Gastrocnemius medialis (tissue), 4 donors: ENCODE results near the gene PLAAT5. TPM values are rescaled to one million over a fixed set of nuclear protein-coding genes. Genes with fewer than 3 reads are reported as not detected.

Source experiments
- ATAC-seq, 2 donors: fragments of 150-250 bp; one replicate each; pipeline ENCODE4 v1.9.1; 2016
- DNase-seq, 2 donors: peaks; one replicate each; pipeline ENCODE4 v3.0.0-alpha.2; 2019
- H3K27ac ChIP-seq, 4 donors: fragments of 200-600 bp; sonication (generic); 1 replicate in 1 of 4; 2 replicates in 3 of 4; pipeline ENCODE4 v1.5.1; 2016 to 2018; ENCODE audit warnings: mild to moderate bottlenecking in 2 of 4, moderate library complexity in 1 of 4
- H3K27me3 ChIP-seq, 3 donors: fragments of 200-600 bp; sonication (generic) in 2 of 3; 1 replicate in 1 of 3; 2 replicates in 2 of 3; pipeline versions ENCODE4 v1.5.1 to v1.6.0; 2016 to 2019; ENCODE audit warnings: mild to moderate bottlenecking in 1 of 3, moderate library complexity in 1 of 3
- H3K36me3 ChIP-seq, 2 donors: fragments of 200-600 bp; sonication (generic) in 1 of 2; one replicate each; pipeline ENCODE4 v1.5.1; 2017 to 2018
- H3K4me1 ChIP-seq, 2 donors: fragments of 200-600 bp; sonication (generic) in 1 of 2; one replicate each; pipeline ENCODE4 v1.5.1; 2016 to 2017; ENCODE audit warnings: mild to moderate bottlenecking in 2 of 2
- H3K4me3 ChIP-seq, 4 donors: fragments of 200-600 bp; sonication (generic) in 3 of 4; 1 replicate in 1 of 4; 2 replicates in 3 of 4; pipeline ENCODE4 v1.5.1; 2016 to 2019; ENCODE audit warnings: mild to moderate bottlenecking in 2 of 4
- H3K9me3 ChIP-seq, 3 donors: fragments of 200-600 bp; sonication (generic) in 2 of 3; 1 replicate in 1 of 3; 2 replicates in 2 of 3; pipeline ENCODE4 v1.5.1; 2016 to 2019
- CTCF ChIP-seq, 5 experiments: fragments of 450-650 bp in 3 of 5; fragments of 200-600 bp in 2 of 5; sonication (generic) in 2 of 5; IDR thresholded peaks in 4 of 5; conservative IDR thresholded peaks in 1 of 5; 1 replicate in 4 of 5; 2 replicates in 1 of 5; pipeline ENCODE4 v1.5.1; 2016 to 2019; ENCODE audit warnings: antibody characterized with exemption in 5 of 5, mild to moderate bottlenecking in 3 of 5, moderate library complexity in 3 of 5
- POLR2A ChIP-seq, 2 donors: fragments of 450-650 bp; IDR thresholded peaks; one replicate each; pipeline ENCODE4 v1.6.1; 2017; ENCODE audit warnings: antibody characterized with exemption in 2 of 2, mild to moderate bottlenecking in 2 of 2, moderate library complexity in 2 of 2
- in situ Hi-C, 4 donors: fragments of 200-750 bp; cut with MboI; loops; one replicate each; pipeline versions ENCODE4 v1.15.0 to v1.8.0; 2017; ENCODE audit warnings: low sequenced_read_pairs in 4 of 4
- intact Hi-C: fragments of 100-400 bp; cut with DNase I; formaldehyde crosslinking; loops from one replicate; pipeline ENCODE4 v1.15.1; 2023; ENCODE audit warnings: low total_unique reads
- total RNA-seq, 4 donors: library from RNA; depleted of rRNA; stranded (reverse); fragments of >200 nt; gene quantifications; one replicate each; pipeline versions ENCODE4 v1.1.0 to v1.2.3, GENCODE V29; 2016

PLAAT5 gene
- total RNA-seq, 4 donors from 2014 or later: 0.18 TPM; not detected in 3

DNA sequence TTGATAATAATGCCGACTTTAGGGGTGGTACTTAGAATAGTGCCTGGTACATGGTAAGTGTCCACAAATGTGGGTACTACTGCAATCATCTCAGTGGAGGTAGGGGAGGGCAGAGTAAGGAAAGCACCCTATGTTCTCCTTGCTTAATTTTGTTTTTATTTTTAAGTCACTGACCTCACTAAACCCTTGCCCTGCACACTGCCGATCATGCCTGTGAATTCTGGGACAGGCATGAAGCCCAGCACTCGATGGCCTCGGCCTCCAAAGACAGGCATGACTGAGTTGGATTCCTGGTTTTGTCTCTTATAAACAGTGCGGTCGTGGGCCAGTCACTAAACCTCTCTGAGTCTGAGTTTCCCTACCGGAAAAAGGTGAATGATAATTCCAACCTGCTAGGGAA, 21.8 kb upstream of the PLAAT5 start:
- DNase-seq: peak in 1 of 2 donors; percentile 27
- no peaks in the 10 kb centered on the region for H3K9me3 ChIP-seq
- H3K27ac ChIP-seq: peak overlapping the region; percentile 49 to 81 (median 74)
- H3K27me3 ChIP-seq: no peaks in the 10 kb centered on the region
- H3K4me3 ChIP-seq: no peak overlapping the region
- H3K36me3 ChIP-seq: no peaks in the 10 kb centered on the region
- peak; percentile 49 to 74 for ATAC-seq
- no peak for TF ChIP-seq CTCF (IDR thresholded peaks at IDR 0.05 in 4 of 5, conservative IDR thresholded peaks at IDR 0.05 in 1 of 5)
- no peak for TF ChIP-seq POLR2A (IDR thresholded peaks at IDR 0.05)
- peaks cover 29 to 31% of the 10 kb centered on the region in 2 donors for H3K4me1 ChIP-seq
- in situ Hi-C loops (no loop called here), intact Hi-C loops (loop anchor here (1.0 kb wide), 1 partner anchor 17 kb away; no protein-coding TSS in a partner anchor)

GRCh38 chr11:63511048-63511748, 20.2 kb upstream of the PLAAT5 start:
- no peaks in the 10 kb centered on the region for H3K36me3 ChIP-seq
- peak overlapping the region; percentile 71 to 81 (median 74) for H3K27ac ChIP-seq
- no peak for TF ChIP-seq CTCF (IDR thresholded peaks at IDR 0.05 in 4 of 5, conservative IDR thresholded peaks at IDR 0.05 in 1 of 5)
- TF ChIP-seq POLR2A (IDR thresholded peaks at IDR 0.05): no peak
- no peak overlapping the region for H3K4me3 ChIP-seq
- intact Hi-C loops: loop anchor here (2.0 kb wide), 1 partner anchor 64 kb away; no protein-coding TSS in a partner anchor
- H3K9me3 ChIP-seq: no peaks in the 10 kb centered on the region
- in situ Hi-C loops: no loop called here
- H3K4me1 ChIP-seq: peaks cover 29 to 31% of the 10 kb centered on the region in 2 donors
- DNase-seq (no peak), ATAC-seq (no peak)
- no peaks in the 10 kb centered on the region for H3K27me3 ChIP-seq

GRCh38 chr11:63510360-63511047, 19.5 kb upstream of the PLAAT5 start:
- H3K4me3 ChIP-seq: no peak overlapping the region
- ATAC-seq (peak; percentile 86 to 92), DNase-seq (peak; percentile 87)
- in situ Hi-C loops: no loop called here
- H3K4me1 ChIP-seq: peaks cover 31 to 36% of the 10 kb centered on the region in 2 donors
- TF ChIP-seq POLR2A (IDR thresholded peaks at IDR 0.05) (peak; percentile 42 to 46), CTCF (IDR thresholded peaks at IDR 0.05 in 4 of 5, conservative IDR thresholded peaks at IDR 0.05 in 1 of 5) (peak in 2 of 5 experiments; percentile 14 to 29)
- intact Hi-C loops: loop anchor here (1.0 to 2.0 kb wide), 2 partner anchors 64 to 103 kb away; no protein-coding TSS in a partner anchor
- no peaks in the 10 kb centered on the region for H3K36me3 ChIP-seq
- no peaks in the 10 kb centered on the region for H3K27me3 ChIP-seq
- no peaks in the 10 kb centered on the region for H3K9me3 ChIP-seq
- peak overlapping the region; percentile 71 to 81 (median 74) for H3K27ac ChIP-seq

DNA sequence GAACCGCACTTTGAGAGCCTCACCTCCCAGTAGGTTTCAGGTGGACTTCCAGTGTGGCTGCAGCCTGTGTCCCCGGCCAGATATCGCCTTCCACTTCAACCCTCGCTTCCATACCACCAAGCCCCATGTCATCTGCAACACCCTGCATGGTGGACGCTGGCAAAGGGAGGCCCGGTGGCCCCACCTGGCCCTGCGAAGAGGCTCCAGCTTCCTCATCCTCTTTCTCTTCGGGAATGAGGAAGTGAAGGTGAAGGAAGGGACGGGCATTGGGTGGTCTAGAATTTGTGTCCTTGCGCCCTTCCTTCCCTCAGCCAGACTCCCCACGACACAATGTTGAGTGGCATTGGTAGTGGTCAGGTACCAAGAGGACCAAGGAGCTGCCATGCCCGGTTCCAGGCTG, 17.8 kb upstream of the PLAAT5 start:
- DNase-seq (no peak), ATAC-seq (no peak)
- H3K4me1 ChIP-seq: peaks cover 40 to 46% of the 10 kb centered on the region in 2 donors
- no peak for TF ChIP-seq POLR2A (IDR thresholded peaks at IDR 0.05)
- TF ChIP-seq CTCF (IDR thresholded peaks at IDR 0.05 in 4 of 5, conservative IDR thresholded peaks at IDR 0.05 in 1 of 5): no peak
- H3K9me3 ChIP-seq: no peaks in the 10 kb centered on the region
- H3K27ac ChIP-seq: no peak overlapping the region
- no peaks in the 10 kb centered on the region for H3K36me3 ChIP-seq
- intact Hi-C loops (loop anchor here (2.0 kb wide), 1 partner anchor 30 kb away; no protein-coding TSS in a partner anchor), in situ Hi-C loops (no loop called here)
- H3K27me3 ChIP-seq: no peaks in the 10 kb centered on the region
- H3K4me3 ChIP-seq: no peak overlapping the region
